Measurements from ENCODE around the gene SNAP29. TPM values are rescaled to one million over a fixed set of nuclear protein-coding genes. Genes with fewer than 3 reads are reported as not detected.

Gene SNAP29
- 11.8 and 27.4 TPM in 2 replicates for polyA plus RNA-seq

GRCh38 chr22:20858615-20859416 lies at the start of gene SNAP29, which contains the start of gene PI4KA:
Gene SNAP29, plus strand, starts transcription at chr22:20859007. Its CDS starts 104 bp downstream, at chr22:20859111.
Gene PI4KA, minus strand, starts transcription at chr22:20858811. Its CDS starts 86 bp downstream, at chr22:20858725.

GRCh38 chr22:20916916-20917810 lies 58.4 kb downstream of the SNAP29 start, which contains the start of gene CRKL:
Gene CRKL, plus strand, starts transcription at chr22:20917407. Its CDS starts 528 bp downstream, at chr22:20917935.

Other genes with a start within 250 kb of the SNAP29 start
- gene SERPIND1, start 84.9 kb upstream of the SNAP29 start, polyA plus RNA-seq, result not detected in 2 replicates
- gene PI4KA, start 196 bp upstream of the SNAP29 start, polyA plus RNA-seq, result 66.1 and 101 TPM in 2 replicates
- 67.4 and 74.0 TPM in 2 replicates for gene CRKL, start 58.4 kb downstream of the SNAP29 start, polyA plus RNA-seq
- 3.9 and 6.6 TPM in 2 replicates for gene AIFM3, start 108.2 kb downstream of the SNAP29 start, polyA plus RNA-seq
- gene LZTR1, start 123.3 kb downstream of the SNAP29 start, polyA plus RNA-seq, result 2.1 and 3.7 TPM in 2 replicates
- 3.2 TPM in 1 of 2 replicates, not detected in the other for gene THAP7, start 143.1 kb downstream of the SNAP29 start, polyA plus RNA-seq
- 0.42 and 0.69 TPM in 2 replicates for gene P2RX6, start 156.2 kb downstream of the SNAP29 start, polyA plus RNA-seq
- 0.20 TPM in 1 of 2 replicates, not detected in the other for gene SLC7A4, start 173.6 kb downstream of the SNAP29 start, polyA plus RNA-seq
- gene LRRC74B, start 186.9 kb downstream of the SNAP29 start, polyA plus RNA-seq, result not detected in 2 replicates